Activated naive CD8-positive, alpha-beta T cell treated with anti-CD3 and anti-CD28 coated beads, Interleukin-2, amount 10 ng/mL, durations not matched to agents 7 days and 5 days (primary cell): Measurements from ENCODE around the gene CFLAR. TPM values are rescaled to one million over a fixed set of nuclear protein-coding genes. Genes with fewer than 3 reads are reported as not detected.
A peak's percentile ranks its signal among the peaks of the same experiment; 100 is the strongest.

Experiments
- ATAC-seq: fragments of 150-1000 bp; cut with Tn5 transposase; one replicate; pipeline ENCODE4 v1.10.0; 2021; ENCODE audit warnings: low read depth, moderate library complexity
- POLR2A ChIA-PET: fragments of 350-600 bp; sonication (Branson Sonifier 250); formaldehyde crosslinking; loops from one replicate; lab custom pipeline; 2021; ENCODE audit warnings: antibody characterized with exemption; lab: Charles Lee
- DNase-seq: peaks from one replicate; pipeline ENCODE4 v3.0.0; 2021
- H3K27ac Mint-ChIP-seq: one replicate; pipeline ENCODE4 v1.8.0; 2022; ENCODE audit warnings: mild to moderate bottlenecking, mixed read lengths
- H3K27me3 Mint-ChIP-seq: one replicate; pipeline ENCODE4 v1.8.0; 2022; ENCODE audit warnings: mild to moderate bottlenecking, moderate library complexity, mixed read lengths
- H3K36me3 Mint-ChIP-seq: one replicate; pipeline ENCODE4 v1.8.0; 2021; ENCODE audit warnings: mild to moderate bottlenecking, mixed read lengths
- H3K4me1 Mint-ChIP-seq: one replicate; pipeline ENCODE4 v1.8.0; 2021; ENCODE audit warnings: mixed read lengths
- H3K4me3 Mint-ChIP-seq: one replicate; pipeline ENCODE4 v1.8.0; 2022; ENCODE audit warnings: mild to moderate bottlenecking, moderate library complexity, mixed read lengths
- H3K9me3 Mint-ChIP-seq: one replicate; pipeline ENCODE4 v1.8.0; 2021; ENCODE audit warnings: mixed read lengths
- total RNA-seq, 2 experiments: library from RNA; stranded (reverse); gene quantifications; one replicate each; pipeline ENCODE4 v1.2.3, GENCODE V29; 2021

Gene CFLAR
- total RNA-seq, 2 experiments from 2014 or later = 139 to 140 TPM

GRCh38 chr2:201126308-201127151, 10.6 kb downstream of the CFLAR start:
- no peaks in the 10 kb centered on the region for H3K27me3 Mint-ChIP-seq
- no peaks in the 10 kb centered on the region for H3K9me3 Mint-ChIP-seq
- H3K36me3 Mint-ChIP-seq = peaks cover 18% of the 10 kb centered on the region
- peak overlapping the region; percentile 95 for H3K27ac Mint-ChIP-seq
- ATAC-seq = no peak
- H3K4me3 Mint-ChIP-seq = peak overlapping the region; percentile 87
- POLR2A ChIA-PET = interaction anchor here (1.3 to 1.4 kb wide), 2 partner anchors 56 to 237 kb away, joined by 4 to 5 read pairs; partner anchors contain the start of genes NIF3L1 and PPIL3
- DNase-seq = no peak
- H3K4me1 Mint-ChIP-seq = peaks cover 80% of the 10 kb centered on the region

- no peak for DNase-seq
- Mint-ChIP-seq H3K27me3 (no peaks in the 10 kb centered on the region), H3K9me3 (no peaks in the 10 kb centered on the region), H3K36me3 (peaks cover 21% of the 10 kb centered on the region), H3K27ac (peak overlapping the region; percentile 95), H3K4me1 (peaks cover 78% of the 10 kb centered on the region), H3K4me3 (peak overlapping the region; percentile 87)
- POLR2A ChIA-PET = interaction anchor here (1.4 kb wide), 1 partner anchor 238 kb away, joined by 4 read pairs; the partner anchor contains the start of genes NIF3L1 and PPIL3
- ATAC-seq = no peak
Observed at GRCh38 chr2:201127152-201127511, 11.2 kb downstream of the CFLAR start.

GRCh38 chr2:201127570-201127969, 11.6 kb downstream of the CFLAR start:
- H3K9me3 Mint-ChIP-seq = no peaks in the 10 kb centered on the region
- H3K4me1 Mint-ChIP-seq = peaks cover 77% of the 10 kb centered on the region
- H3K36me3 Mint-ChIP-seq = peaks cover 20% of the 10 kb centered on the region
- H3K27me3 Mint-ChIP-seq = no peaks in the 10 kb centered on the region
- H3K4me3 Mint-ChIP-seq = peak overlapping the region; percentile 87
- no peak for DNase-seq
- POLR2A ChIA-PET = interaction anchor here (1.4 kb wide), 1 partner anchor 238 kb away, joined by 4 read pairs; the partner anchor contains the start of genes NIF3L1 and PPIL3
- H3K27ac Mint-ChIP-seq = peak overlapping the region; percentile 95
- peak; percentile 31 for ATAC-seq

GRCh38 chr2:201128033-201128432, 12.1 kb downstream of the CFLAR start:
- H3K27ac Mint-ChIP-seq = peak overlapping the region; percentile 95
- H3K36me3 Mint-ChIP-seq = peaks cover 24% of the 10 kb centered on the region
- DNase-seq (no peak), ATAC-seq (no peak)
- POLR2A ChIA-PET = interaction anchor here (0.7 to 1.0 kb wide), 2 partner anchors 7 to 239 kb away, joined by 4 read pairs; partner anchors contain the start of genes NIF3L1 and PPIL3
- H3K27me3 Mint-ChIP-seq = no peaks in the 10 kb centered on the region
- H3K4me1 Mint-ChIP-seq = peaks cover 77% of the 10 kb centered on the region
- H3K4me3 Mint-ChIP-seq = peak overlapping the region; percentile 87
- H3K9me3 Mint-ChIP-seq = no peaks in the 10 kb centered on the region

- ATAC-seq = no peak
- H3K4me1 Mint-ChIP-seq = peaks cover 74% of the 10 kb centered on the region
- POLR2A ChIA-PET = interaction anchor here (0.7 to 1.5 kb wide), 3 partner anchors 8 to 240 kb away, joined by 3 to 4 read pairs (median 4); partner anchors contain the start of genes NIF3L1 and PPIL3
- H3K4me3 Mint-ChIP-seq = peak overlapping the region; percentile 73
- H3K27ac Mint-ChIP-seq = peak overlapping the region; percentile 93
- no peak for DNase-seq
- no peaks in the 10 kb centered on the region for H3K27me3 Mint-ChIP-seq
- H3K9me3 Mint-ChIP-seq = no peaks in the 10 kb centered on the region
- H3K36me3 Mint-ChIP-seq = peaks cover 32% of the 10 kb centered on the region
Observed at GRCh38 chr2:201128933-201129505, 13.1 kb downstream of the CFLAR start.

- Mint-ChIP-seq H3K4me3 (peak overlapping the region; percentile 66), H3K36me3 (peaks cover 38% of the 10 kb centered on the region), H3K9me3 (no peaks in the 10 kb centered on the region), H3K27ac (peak overlapping the region; percentile 88), H3K27me3 (no peaks in the 10 kb centered on the region), H3K4me1 (peaks cover 62% of the 10 kb centered on the region)
- DNase-seq (no peak), ATAC-seq (peak; percentile 51)
- POLR2A ChIA-PET = interaction anchor here (1.5 to 2.1 kb wide), 3 partner anchors 8 to 54 kb away, joined by 3 to 7 read pairs (median 5); no protein-coding TSS in a partner anchor
Observed at GRCh38 chr2:201130524-201131186, 14.7 kb downstream of the CFLAR start.

- ATAC-seq (no peak), DNase-seq (no peak)
- no peaks in the 10 kb centered on the region for H3K27me3 Mint-ChIP-seq
Observed at GRCh38 chr2:201132518-201132917, 16.6 kb downstream of the CFLAR start.

GRCh38 chr2:201135386-201135785, 19.4 kb downstream of the CFLAR start:
- POLR2A ChIA-PET = interaction anchor here (0.6 to 1.1 kb wide), 2 partner anchors 17 to 29 kb away, joined by 5 to 6 read pairs; no protein-coding TSS in a partner anchor
- Mint-ChIP-seq H3K9me3 (no peaks in the 10 kb centered on the region), H3K27me3 (no peaks in the 10 kb centered on the region), H3K4me1 (peaks cover 39% of the 10 kb centered on the region), H3K36me3 (peaks cover 59% of the 10 kb centered on the region), H3K4me3 (no peak overlapping the region), H3K27ac (no peak overlapping the region)
- no peak for ATAC-seq
- no peak for DNase-seq

More at GRCh38 chr2:201132518-201132917, 16.6 kb downstream of the CFLAR start:
- Mint-ChIP-seq H3K36me3 (peaks cover 48% of the 10 kb centered on the region), H3K27ac (peak overlapping the region; percentile 57), H3K4me3 (peak overlapping the region; percentile 30), H3K4me1 (peaks cover 53% of the 10 kb centered on the region), H3K9me3 (no peaks in the 10 kb centered on the region)
- POLR2A ChIA-PET = interaction anchor here (0.6 kb wide), 1 partner anchor 223 kb away, joined by 4 read pairs; no protein-coding TSS in a partner anchor

- DNase-seq = no peak
- no peak for ATAC-seq
- H3K27me3 Mint-ChIP-seq = no peaks in the 10 kb centered on the region
- POLR2A ChIA-PET = interaction anchor here (1.1 kb wide), 1 partner anchor 9 kb away, joined by 3 read pairs; no protein-coding TSS in a partner anchor
- H3K4me3 Mint-ChIP-seq = no peak overlapping the region
- peak overlapping the region; percentile 38 for H3K27ac Mint-ChIP-seq
- H3K4me1 Mint-ChIP-seq = peaks cover 27% of the 10 kb centered on the region
- H3K36me3 Mint-ChIP-seq = peaks cover 54% of the 10 kb centered on the region
- H3K9me3 Mint-ChIP-seq = no peaks in the 10 kb centered on the region
Observed at GRCh38 chr2:201136889-201137321, 20.9 kb downstream of the CFLAR start.

- POLR2A ChIA-PET = interaction anchor here (0.6 to 1.1 kb wide), 2 partner anchors 8 to 250 kb away, joined by 3 read pairs; no protein-coding TSS in a partner anchor
- no peaks in the 10 kb centered on the region for H3K27me3 Mint-ChIP-seq
- H3K9me3 Mint-ChIP-seq = no peaks in the 10 kb centered on the region
- ATAC-seq (no peak), DNase-seq (no peak)
- no peak overlapping the region for H3K4me3 Mint-ChIP-seq
- peaks cover 47% of the 10 kb centered on the region for H3K36me3 Mint-ChIP-seq
- H3K4me1 Mint-ChIP-seq = peaks cover 20% of the 10 kb centered on the region
- no peak overlapping the region for H3K27ac Mint-ChIP-seq
Observed at GRCh38 chr2:201137505-201138400, 21.8 kb downstream of the CFLAR start.

- ATAC-seq (no peak), DNase-seq (no peak)
- no peak overlapping the region for H3K4me3 Mint-ChIP-seq
- peaks cover 40% of the 10 kb centered on the region for H3K36me3 Mint-ChIP-seq
- peak overlapping the region; percentile 45 for H3K27ac Mint-ChIP-seq
- peaks cover 13% of the 10 kb centered on the region for H3K4me1 Mint-ChIP-seq
- POLR2A ChIA-PET = interaction anchor here (0.6 kb wide), 1 partner anchor 251 kb away, joined by 3 read pairs; no protein-coding TSS in a partner anchor
- H3K27me3 Mint-ChIP-seq = no peaks in the 10 kb centered on the region
- H3K9me3 Mint-ChIP-seq = no peaks in the 10 kb centered on the region
Observed at GRCh38 chr2:201138401-201138970, 22.5 kb downstream of the CFLAR start.
